Activated T-cell treated with anti-CD3 and anti-CD28 coated beads for 24 hours (primary cell): ENCODE results near the gene IFNA21.
"Not testable (repeated sequence)": the region's sequence is repeated elsewhere in the genome, so short reads cannot be mapped to it uniquely, and the experiment has no call there.

Experiments used
- DNase-seq: peaks from one replicate; pipeline ENCODE4 v3.0.0-alpha.2; 2020; ENCODE audit warnings: low read depth

IFNA21 gene

DNA sequence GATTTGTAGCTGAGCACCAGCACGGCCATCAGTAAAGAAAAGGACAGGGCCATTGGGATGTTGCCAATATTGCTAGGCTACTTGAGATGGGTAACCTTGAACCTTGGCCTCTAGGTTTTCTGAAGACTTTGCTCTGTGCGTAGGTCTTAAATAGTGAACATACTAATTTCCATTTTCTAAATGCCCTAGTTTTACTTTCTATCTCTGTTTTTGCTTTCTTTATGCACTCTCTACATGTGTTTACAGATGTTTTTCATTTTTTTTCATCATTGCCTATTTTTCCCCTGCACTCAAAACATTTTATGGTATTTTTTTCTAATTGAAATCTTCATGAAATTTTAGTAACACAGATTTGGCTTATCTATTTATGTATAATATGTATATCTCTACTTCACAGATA, at the start of gene IFNA21:
IFNA21 (minus strand) TSS at position 101 of the 400 bp plus-strand sequence; CDS start at position 53, 48 bp downstream.
- DNase-seq, result not testable (repeated sequence)

DNA sequence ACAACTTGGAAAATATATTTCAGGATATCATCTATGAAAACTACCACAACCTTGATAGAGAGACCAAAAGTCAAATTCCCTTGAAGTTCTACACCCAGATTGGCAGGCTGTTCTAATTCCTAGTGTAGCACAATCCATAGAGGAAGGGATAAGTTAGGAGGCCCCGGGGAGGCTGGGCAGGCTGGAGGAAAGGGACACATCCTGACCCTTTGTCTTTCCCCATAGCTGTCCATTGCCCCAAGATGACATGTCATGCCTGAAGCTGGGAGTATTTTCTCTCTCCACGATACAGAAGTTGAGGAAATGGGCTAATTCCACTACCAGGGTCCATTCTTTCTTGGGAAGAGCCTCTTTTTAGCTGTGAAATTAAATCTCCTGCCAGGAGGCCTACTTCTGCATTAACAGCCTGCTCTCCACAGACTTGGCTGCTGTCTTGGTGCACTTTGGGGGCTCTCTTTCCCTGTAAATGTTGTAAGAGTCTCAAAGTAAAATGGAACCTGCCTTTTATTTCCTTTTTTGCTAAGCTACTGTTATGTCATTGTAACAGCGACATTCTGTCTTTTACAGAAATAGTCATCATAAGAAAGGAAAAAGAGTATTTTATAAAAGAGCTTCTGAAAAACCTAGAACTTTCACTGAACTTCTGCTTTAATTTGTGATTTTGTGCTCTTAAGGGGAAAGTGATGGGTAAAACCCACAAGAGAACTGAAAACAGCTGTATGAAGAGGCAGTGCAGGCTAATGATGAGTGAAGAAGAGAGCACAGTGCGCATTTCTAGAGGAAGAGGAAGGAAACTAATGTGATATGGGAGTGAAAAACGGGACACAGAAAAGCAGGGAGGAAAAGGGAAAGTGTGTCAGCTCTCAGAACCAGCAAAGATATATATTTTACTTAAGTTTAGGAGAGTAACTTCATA, 47.2 kb upstream of the IFNA21 start:
- DNase-seq, result not testable (repeated sequence)

- not testable (repeated sequence) for DNase-seq
These were observed 45.7 kb upstream of the IFNA21 start for GRCh38 chr9:21212160-21212559.

DNA sequence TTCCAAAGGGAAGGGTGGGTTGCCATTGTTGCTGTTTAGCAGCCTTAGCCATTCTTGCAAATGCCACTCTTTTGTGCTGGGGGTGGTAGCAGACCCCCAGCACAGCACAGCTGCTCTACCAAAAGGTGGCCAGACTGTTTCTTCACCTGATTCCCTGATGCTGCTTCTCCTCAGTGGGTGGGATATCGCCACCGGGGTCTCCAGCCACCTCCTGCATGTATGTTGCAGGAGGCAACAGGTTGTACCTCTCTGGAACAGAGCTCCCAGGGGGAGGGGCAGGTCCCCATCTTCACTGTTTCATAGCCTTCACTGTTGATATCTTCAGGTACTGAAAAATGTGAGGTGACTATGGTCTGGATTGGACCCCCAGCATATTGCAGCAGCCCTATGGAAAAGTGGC, 44.3 kb upstream of the IFNA21 start:
- not testable (repeated sequence) for DNase-seq

DNA sequence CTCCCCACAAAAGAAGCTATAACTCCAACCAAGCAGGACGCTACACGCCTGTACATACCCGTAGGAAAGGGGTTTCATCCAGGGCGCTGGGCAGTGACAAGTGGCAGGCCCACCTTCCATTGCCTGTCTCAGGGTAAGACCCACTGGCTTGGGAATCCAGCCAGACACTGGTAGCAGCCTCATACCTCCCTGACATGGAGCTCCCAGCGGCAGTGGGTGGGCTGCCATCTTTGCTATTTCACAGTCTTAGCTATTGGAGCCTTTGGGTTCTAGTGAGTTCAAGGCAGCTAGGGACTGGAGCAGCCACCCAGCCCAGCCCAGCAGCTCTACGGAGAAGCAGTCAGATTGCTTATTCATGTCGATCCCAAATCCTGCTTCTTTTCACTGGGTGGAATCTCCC, 43.9 kb upstream of the IFNA21 start:
- no peak for DNase-seq

DNA sequence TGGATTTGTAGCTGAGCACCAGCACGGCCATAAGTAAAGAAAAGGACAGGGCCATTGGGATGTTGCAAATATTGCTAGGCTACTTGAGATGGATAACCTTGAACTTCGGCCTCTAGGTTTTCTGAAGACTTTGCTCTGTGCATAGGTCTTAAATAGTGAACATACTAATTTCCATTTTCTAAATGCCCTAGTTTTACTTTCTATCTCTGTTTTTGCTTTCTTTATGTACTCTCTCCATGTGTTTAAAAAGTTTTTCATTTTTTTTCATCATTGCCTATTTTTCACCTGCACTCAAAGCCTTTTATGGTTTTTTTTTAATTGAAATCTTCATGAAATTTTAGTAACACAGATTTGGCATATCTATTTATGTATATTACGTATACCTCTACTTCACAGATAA, 40.6 kb upstream of the IFNA21 start, which contains the start of gene IFNA10:
IFNA10 (minus strand) TSS at position 101 of the 400 bp plus-strand sequence; CDS start at position 55, 46 bp downstream.
- not testable (repeated sequence) for DNase-seq

DNA sequence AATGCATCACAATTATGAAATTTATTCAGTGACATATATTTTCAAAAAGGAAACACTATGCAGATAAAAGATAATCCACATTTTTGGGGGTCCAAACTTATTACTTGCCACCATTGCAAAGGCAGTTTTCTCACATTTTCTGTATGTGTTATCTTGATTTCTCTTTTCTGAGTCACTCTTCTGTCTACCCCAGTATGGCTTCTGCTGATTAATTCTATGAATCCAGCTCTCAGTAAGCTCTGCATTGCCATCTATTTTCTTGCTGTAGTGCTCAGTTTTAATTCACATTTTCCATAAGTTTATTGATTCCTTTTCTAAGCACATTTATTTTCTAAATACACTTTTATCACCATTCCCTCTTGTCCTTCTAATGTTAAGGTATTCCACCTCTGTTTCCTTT, 38.7 kb upstream of the IFNA21 start:
- no peak for DNase-seq

GRCh38 chr9:21202105-21202504, 35.6 kb upstream of the IFNA21 start, which contains the start of gene IFNA7:
IFNA7 (minus strand) TSS chr9:21202205; CDS start chr9:21202165, 40 bp downstream.
- DNase-seq, result not testable (repeated sequence)

DNA sequence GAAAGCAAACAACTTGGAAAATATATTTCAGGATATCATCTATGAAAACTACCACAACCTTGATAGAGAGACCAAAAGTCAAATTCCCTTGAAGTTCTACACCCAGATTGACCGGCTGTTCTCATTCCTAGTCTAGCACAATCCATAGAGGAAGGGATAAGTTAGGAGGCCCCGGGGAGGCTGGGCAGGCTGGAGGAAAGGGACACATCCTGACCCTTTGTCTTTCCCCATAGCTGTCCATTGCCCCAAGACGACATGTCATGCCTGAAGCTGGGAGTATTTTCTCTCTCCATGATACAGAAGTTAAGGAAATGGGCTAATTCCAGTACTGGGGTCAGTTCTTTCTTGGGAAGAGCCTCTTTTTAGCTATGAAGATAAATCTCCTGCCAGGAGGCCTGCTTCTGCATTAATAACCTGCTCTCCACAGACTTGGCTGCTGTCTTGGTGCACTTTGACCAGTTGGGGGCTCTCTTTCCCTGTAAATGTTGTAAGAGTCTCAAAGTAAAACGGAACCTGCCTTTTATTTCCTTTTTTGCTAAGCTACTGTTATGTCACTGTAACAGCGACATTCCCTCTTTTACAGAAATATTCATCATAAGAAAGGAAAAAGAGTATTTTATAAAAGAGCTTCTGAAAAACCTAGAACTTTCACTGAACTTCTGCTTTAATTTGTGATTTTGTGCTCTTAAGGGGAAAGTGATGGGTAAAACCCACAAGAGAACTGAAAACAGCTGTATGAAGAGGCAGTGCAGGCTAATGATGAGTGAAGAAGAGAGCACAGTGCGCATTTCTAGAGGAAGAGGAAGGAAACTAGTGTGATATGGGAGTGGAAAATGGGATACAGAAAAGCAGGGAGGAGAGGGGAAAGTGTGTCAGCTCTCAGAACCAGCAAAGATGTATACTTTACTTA, 28.7 kb upstream of the IFNA21 start:
- peak; percentile 18 for DNase-seq

DNA sequence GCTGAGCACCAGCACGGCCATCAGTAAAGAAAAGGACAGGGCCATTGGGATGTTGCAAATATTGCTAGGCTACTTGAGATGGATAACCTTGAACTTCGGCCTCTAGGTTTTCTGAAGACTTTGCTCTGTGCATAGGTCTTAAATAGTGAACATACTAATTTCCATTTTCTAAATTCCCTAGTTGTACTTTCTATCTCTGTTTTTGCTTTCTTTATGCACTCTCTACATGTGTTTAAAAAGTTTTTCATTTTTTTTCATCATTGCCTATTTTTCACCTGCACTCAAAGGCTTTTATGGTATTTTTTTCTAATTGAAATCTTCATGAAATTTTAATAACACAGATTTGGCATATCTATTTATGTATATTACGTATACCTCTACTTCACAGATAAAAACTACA, 21.0 kb upstream of the IFNA21 start, which contains the start of gene IFNA4:
IFNA4 (minus strand) TSS at position 101 of the 400 bp plus-strand sequence; CDS start at position 45, 56 bp downstream.
- DNase-seq, result not testable (repeated sequence)

DNA sequence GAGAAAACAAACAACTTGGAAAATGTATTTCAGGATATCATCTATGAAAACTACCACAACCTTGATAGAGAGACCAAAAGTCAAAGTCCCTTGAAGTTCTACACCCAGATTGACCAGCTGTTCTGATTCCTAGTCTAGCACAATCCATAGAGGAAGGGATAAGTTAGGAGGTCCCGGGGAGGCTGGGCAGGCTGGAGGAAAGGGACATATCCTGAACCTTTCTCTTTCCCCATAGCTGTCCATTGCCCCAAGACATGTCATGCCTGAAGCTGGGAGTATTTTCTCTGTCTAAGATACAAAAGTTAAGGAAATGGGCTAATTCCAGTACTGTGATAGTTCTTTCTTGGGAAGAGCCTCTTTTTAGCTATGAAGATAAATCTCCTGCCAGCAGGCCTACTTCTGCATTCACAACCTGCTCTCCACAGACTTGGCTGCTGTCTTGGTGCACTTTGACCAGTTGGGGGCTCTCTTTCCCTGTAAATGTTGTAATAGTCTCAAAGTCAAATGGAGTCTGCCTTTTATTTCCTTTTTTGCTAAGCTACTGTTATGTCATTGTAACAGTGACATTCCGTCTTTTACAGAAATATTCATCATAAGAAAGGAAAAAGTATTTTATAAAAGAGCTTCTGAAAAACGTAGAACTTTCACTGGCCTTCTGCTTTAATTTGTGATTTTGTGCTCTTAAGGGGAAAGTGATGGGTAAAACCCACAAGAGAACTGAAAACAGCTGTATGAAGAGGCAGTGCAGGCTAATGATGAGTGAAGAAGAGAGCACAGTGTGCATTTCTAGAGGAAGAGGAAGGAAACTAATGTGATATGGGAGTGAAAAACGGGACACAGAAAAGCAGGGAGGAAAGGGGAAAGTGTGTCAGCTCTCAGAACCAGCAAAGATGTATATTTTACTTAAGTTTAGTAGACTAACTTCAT, 16.6 kb upstream of the IFNA21 start:
- peak; percentile 7 for DNase-seq

DNA sequence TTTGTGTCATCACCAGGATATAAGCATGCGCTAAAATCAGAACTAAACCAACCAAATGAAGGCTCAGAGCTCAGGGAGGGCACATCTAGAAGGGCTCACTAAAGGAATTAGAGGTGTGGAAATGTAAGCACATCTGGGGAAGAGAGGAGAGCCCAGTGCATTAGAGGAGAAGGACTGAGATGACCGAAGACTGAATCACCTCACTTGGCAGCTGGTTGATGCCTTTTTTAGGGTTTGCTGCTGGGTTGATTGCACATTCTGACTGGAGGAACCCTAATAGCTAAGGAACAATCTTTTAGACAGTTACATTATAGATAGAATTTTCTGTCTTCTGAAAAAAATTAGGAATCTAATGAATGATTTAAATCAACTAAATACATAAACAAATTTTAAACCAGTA, 8.2 kb upstream of the IFNA21 start:
- no peak for DNase-seq

- DNase-seq, result no peak
These were observed 5.7 kb upstream of the IFNA21 start for GRCh38 chr9:21172156-21172555.

- DNase-seq, result no peak
These were observed 4.9 kb upstream of the IFNA21 start for GRCh38 chr9:21171351-21171750.

DNA sequence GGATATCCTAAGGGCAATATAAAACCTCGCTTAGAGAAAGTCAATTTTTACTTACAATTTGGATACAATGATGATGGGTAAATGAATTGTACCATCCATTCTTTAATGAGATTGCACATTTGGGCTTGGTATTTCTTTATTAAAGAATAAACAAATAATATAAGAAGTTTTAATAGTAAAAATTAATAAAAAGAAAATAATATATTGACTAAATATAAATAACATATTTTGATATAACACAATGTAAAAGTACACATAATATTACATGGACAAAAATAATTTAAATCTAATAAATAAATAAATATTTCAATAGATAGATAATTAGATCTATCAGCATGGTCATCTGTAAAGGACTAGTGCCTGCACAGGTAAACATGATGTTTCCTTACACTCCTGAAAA, 944 bp downstream of the IFNA21 start:
- no peak for DNase-seq

DNA sequence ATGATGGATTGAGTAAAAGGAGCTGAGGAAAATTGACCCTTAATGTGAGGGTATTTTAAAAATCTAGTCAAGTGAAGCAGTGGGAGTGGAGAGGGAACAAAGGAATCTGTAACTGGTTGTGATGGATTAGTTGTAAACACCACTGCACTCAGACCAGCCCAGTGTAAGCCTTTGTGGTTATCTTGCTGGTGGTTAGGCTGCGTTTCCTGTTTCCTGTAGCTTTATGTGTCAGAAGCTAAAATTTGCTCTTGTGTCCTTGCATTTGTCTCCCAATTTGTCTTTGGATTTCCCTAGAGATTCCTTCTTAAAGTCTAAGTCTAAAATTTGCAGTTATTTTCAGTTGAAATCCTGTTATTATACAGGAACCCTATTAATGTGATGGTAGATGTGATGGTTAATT, 6.3 kb downstream of the IFNA21 start:
- no peak for DNase-seq

- DNase-seq, result no peak
These were observed 11.0 kb downstream of the IFNA21 start for GRCh38 chr9:21155501-21155900.

- DNase-seq, result no peak
These were observed 12.3 kb downstream of the IFNA21 start for GRCh38 chr9:21154018-21154608.

DNA sequence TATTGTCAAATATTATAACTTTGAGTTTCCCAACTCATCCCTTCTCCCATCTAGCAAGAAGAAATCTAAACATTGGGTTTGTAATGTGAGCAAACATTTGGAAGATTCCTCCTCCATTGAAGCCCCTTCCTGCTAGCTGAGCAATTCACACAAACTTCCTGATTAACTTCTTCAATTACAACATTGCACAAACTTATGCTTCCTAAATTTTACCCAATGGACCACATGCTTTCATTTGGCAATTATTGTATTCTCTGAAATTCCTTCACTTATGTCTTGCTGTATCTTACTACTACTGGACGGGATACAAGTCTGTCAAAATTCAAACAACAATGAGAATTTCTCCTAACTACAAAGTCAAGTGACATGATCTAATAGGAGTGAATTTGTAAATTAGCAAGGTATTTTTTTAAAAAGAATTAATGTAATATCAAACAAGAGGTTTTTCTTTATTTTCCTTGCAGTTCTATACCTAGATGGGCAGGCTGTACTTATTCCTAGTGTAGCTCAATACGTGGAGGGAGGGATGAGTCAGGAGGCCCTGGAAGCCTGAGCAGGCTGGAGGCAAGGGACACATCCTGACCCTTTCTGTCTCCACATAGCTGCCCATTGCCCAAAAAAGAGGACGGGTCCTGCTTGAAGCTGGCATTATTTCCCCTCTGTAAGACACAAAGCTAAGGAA, 13.0 kb downstream of the IFNA21 start:
- no peak for DNase-seq

DNA sequence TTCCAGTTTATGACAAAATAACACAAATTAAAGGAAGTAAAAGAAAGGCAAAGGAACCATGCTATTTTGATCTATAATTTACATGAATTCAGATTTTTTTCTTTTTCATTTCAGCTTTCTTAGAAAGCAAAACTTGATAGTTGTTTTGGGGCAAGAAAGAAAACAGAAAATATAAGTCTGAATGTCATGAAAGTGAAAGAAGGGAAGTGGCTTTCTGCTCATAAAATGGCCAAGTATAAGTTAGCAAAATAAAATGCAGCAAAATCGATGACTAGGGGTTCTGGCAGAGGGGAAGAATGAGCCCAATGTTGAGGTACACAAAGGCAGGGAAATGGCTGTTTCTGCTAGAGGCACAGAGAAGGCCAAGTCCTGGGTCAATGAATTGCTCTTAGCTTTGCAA, 21.9 kb downstream of the IFNA21 start:
- no peak for DNase-seq
